ENCODE results near the gene KRT5. TPM values are rescaled to one million over a fixed set of nuclear protein-coding genes. Genes with fewer than 3 reads are reported as not detected.
"Not testable (repeated sequence)": the region's sequence is repeated elsewhere in the genome, so short reads cannot be mapped to it uniquely, and the experiment has no call there.

Gene KRT5
- total RNA-seq, 1 donor from 2014 or later, result not detected

DNA sequence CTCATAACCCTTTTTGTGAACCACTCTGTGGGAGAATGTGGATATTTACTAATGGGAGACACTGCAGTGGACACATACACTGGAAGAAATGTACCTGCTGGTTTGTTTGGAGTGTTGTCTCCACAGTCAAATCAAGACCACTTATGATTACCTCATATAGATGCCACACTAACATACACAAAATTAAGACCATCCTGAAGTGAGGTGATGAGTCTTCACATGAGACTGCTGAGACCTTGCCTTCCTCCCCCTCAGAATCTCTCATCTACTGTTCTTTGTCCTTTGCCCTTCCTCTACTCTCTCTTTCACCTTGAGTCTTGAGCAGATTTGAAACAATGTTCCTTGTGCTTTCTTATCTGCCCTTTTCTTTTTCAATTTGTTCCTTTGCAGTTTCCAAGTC is 31.5 kb downstream of the KRT5 start:
- Mint-ChIP-seq H3K4me3 (ENCODE audit: unreplicated experiment) (no peak overlapping the region), H3K9me3 (ENCODE audit: low read depth) (peaks cover 12% of the 10 kb centered on the region), H3K27ac (ENCODE audit: unreplicated experiment) (no peak overlapping the region), H3K4me1 (ENCODE audit: low read depth) (no peaks in the 10 kb centered on the region), H3K27me3 (ENCODE audit: low read depth) (peaks cover 71% of the 10 kb centered on the region), H3K36me3 (ENCODE audit: low read depth) (peaks cover 4% of the 10 kb centered on the region)
- TF ChIP-seq, protein P1, sequence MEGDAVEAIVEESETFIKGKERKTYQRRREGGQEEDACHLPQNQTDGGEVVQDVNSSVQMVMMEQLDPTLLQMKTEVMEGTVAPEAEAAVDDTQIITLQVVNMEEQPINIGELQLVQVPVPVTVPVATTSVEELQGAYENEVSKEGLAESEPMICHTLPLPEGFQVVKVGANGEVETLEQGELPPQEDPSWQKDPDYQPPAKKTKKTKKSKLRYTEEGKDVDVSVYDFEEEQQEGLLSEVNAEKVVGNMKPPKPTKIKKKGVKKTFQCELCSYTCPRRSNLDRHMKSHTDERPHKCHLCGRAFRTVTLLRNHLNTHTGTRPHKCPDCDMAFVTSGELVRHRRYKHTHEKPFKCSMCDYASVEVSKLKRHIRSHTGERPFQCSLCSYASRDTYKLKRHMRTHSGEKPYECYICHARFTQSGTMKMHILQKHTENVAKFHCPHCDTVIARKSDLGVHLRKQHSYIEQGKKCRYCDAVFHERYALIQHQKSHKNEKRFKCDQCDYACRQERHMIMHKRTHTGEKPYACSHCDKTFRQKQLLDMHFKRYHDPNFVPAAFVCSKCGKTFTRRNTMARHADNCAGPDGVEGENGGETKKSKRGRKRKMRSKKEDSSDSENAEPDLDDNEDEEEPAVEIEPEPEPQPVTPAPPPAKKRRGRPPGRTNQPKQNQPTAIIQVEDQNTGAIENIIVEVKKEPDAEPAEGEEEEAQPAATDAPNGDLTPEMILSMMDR (IDR thresholded peaks at IDR 0.05), result no peak
- DNase-seq (ENCODE audit: low spot score), result no peak

GRCh38 chr12:52487744-52488443 is 32.3 kb downstream of the KRT5 start:
- H3K27me3 Mint-ChIP-seq (ENCODE audit: low read depth), result peaks cover 72% of the 10 kb centered on the region
- DNase-seq (ENCODE audit: low spot score), result not testable (repeated sequence)

DNA sequence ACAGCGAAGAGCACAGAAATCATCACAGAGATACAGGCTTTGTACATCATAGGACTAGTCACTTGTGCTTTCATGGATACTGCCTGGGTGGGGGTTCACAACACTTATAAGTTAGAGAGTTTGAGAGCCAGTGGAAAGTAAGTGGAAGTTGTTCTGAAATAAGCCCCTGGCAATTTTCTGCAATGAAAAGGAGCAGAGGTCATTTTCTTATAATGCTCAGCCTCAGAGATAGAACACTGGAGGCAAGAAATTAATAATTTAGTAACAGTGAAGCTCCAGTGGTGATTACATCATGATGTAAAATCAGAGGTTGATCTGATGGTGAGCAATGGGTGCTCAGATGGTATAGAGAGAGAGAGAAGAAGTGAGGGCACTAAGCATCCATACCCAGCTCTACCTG is 33.0 kb downstream of the KRT5 start:
- H3K27ac Mint-ChIP-seq (ENCODE audit: unreplicated experiment), result no peak overlapping the region
- H3K4me1 Mint-ChIP-seq (ENCODE audit: low read depth), result no peaks in the 10 kb centered on the region
- no peak for DNase-seq (ENCODE audit: low spot score)
- TF ChIP-seq, protein P1 (IDR thresholded peaks at IDR 0.05), result no peak
- H3K4me3 Mint-ChIP-seq (ENCODE audit: unreplicated experiment), result no peak overlapping the region
- H3K9me3 Mint-ChIP-seq (ENCODE audit: low read depth), result peaks cover 13% of the 10 kb centered on the region
- H3K36me3 Mint-ChIP-seq (ENCODE audit: low read depth), result peaks cover 4% of the 10 kb centered on the region
- H3K27me3 Mint-ChIP-seq (ENCODE audit: low read depth), result peaks cover 76% of the 10 kb centered on the region

More at GRCh38 chr12:52487744-52488443, 32.3 kb downstream of the KRT5 start:
- H3K27ac Mint-ChIP-seq (ENCODE audit: unreplicated experiment); H3K4me3 Mint-ChIP-seq (ENCODE audit: unreplicated experiment); H3K4me1 Mint-ChIP-seq (ENCODE audit: low read depth); H3K36me3 Mint-ChIP-seq (ENCODE audit: low read depth): not testable (repeated sequence)
- peaks cover 13% of the 10 kb centered on the region for H3K9me3 Mint-ChIP-seq (ENCODE audit: low read depth)

DNA sequence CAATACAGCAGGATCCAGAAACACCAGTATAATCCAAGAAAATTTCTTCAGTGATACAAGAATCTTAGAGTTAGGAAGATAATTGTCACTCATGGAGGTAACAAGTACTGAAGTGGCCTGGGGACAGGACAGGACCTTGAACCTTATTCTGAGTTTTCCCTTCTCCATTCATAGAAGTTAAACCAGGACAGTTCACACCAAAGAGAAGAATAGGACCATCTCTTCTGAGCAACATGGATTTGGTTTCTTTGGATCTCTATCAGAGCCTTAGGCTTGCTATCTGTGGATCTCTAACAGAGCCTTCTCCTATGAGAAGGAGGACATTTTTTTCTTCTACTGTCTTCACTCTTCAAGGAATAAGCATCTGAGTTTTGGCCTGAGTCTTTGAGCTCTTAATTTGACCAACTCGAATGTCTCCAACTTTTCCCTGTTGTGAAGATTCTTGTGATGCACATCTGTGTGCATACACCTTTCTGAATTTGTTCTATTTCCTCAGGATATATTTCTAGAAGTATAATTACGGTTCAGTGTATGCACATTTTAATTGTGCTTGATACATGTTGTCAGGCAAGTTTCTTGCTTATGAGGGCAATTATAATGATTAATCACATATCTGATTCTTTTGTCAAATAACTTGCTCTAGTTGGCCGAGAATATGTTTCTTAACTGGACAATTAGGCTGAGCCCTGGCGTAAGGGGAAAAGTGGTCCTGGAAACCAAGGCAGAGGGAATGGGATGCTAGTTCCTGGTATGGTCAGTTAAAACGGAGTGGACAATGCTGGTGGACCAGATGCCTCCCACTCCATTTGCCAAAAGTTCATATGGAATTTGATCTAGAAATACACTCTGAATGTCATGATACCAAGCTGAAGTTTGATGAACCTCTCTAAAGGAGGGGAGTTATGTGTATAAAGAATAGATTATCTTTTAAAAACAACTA is 33.8 kb downstream of the KRT5 start:
- peaks cover 4% of the 10 kb centered on the region for H3K36me3 Mint-ChIP-seq (ENCODE audit: low read depth)

DNA sequence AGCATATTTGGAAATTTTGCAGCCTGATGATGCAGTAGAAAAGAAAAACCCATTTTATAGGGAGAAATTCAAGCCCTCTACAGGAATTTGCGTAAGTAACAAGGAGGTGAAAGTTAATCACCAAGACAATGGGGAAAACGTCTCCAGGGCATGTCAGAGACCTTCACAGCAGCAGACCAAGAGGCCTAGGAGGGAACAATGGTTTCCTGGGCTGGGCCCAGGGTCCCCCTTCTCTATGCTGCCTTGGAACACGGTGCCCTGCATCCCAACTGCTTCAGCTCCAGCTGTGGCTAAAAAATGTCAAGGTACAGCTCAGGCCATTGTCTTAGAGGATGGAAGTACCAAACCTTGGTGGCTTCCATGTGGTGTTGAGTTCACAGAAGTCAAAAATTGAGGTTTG is 40.1 kb downstream of the KRT5 start:
- DNase-seq (ENCODE audit: low spot score), result no peak
- H3K9me3 Mint-ChIP-seq (ENCODE audit: low read depth), result peaks cover 18% of the 10 kb centered on the region
- H3K27me3 Mint-ChIP-seq (ENCODE audit: low read depth), result peaks cover 71% of the 10 kb centered on the region
- H3K4me3 Mint-ChIP-seq (ENCODE audit: unreplicated experiment), result no peak overlapping the region
- H3K27ac Mint-ChIP-seq (ENCODE audit: unreplicated experiment), result no peak overlapping the region
- TF ChIP-seq, protein P1 (IDR thresholded peaks at IDR 0.05), result no peak
- peaks cover 3% of the 10 kb centered on the region for H3K36me3 Mint-ChIP-seq (ENCODE audit: low read depth)
- no peaks in the 10 kb centered on the region for H3K4me1 Mint-ChIP-seq (ENCODE audit: low read depth)

More for the DNA sequence above, 33.8 kb downstream of the KRT5 start:
- DNase-seq (ENCODE audit: low spot score), result no peak
- H3K4me1 Mint-ChIP-seq (ENCODE audit: low read depth), result no peaks in the 10 kb centered on the region
- TF ChIP-seq, protein P1 (IDR thresholded peaks at IDR 0.05), result no peak
- peaks cover 13% of the 10 kb centered on the region for H3K9me3 Mint-ChIP-seq (ENCODE audit: low read depth)
- no peak overlapping the region for H3K4me3 Mint-ChIP-seq (ENCODE audit: unreplicated experiment)
- H3K27ac Mint-ChIP-seq (ENCODE audit: unreplicated experiment), result no peak overlapping the region
- peaks cover 74% of the 10 kb centered on the region for H3K27me3 Mint-ChIP-seq (ENCODE audit: low read depth)

All from chondrocyte (in vitro differentiated cells).